BLaER1 treated with 17β-estradiol and CSF1 and Interleukin-3, amounts not matched to agents 10 nM and 100 nM (cell line): ENCODE measurements around the gene TTC39C.

Source experiments
- H3K27ac ChIP-seq, 11 experiments: shearing (Covaris generic); formaldehyde crosslinking; 2 replicates each; pipeline ENCODE4 v1.8.1; 2022
- H3K27me3 ChIP-seq, 11 experiments: shearing (Covaris generic); formaldehyde crosslinking; 2 replicates each; pipeline ENCODE4 v1.8.1; 2022
- H3K36me3 ChIP-seq, 11 experiments: shearing (Covaris generic); formaldehyde crosslinking; 2 replicates each; pipeline ENCODE4 v1.8.1; 2022
- H3K4me1 ChIP-seq, 10 experiments: shearing (Covaris generic); formaldehyde crosslinking; 2 replicates each; pipeline ENCODE4 v1.8.1; 2022
- H3K4me2 ChIP-seq, 11 experiments: shearing (Covaris generic); formaldehyde crosslinking; 2 replicates each; pipeline ENCODE4 v1.8.1; 2022
- H3K4me3 ChIP-seq, 10 experiments: shearing (Covaris generic); formaldehyde crosslinking; 2 replicates each; pipeline ENCODE4 v1.8.1; 2022
- H3K9ac ChIP-seq, 11 experiments: shearing (Covaris generic); formaldehyde crosslinking; 2 replicates each; pipeline ENCODE4 v1.8.1; 2022
- H3K9me3 ChIP-seq, 11 experiments: shearing (Covaris generic); formaldehyde crosslinking; replicated peaks in 1 of 11; 2 replicates each; pipeline ENCODE4 v1.8.1; 2022
- H4K20me1 ChIP-seq, 11 experiments: shearing (Covaris generic); formaldehyde crosslinking; 2 replicates each; pipeline ENCODE4 v1.8.1; 2022
- Cebpa-rat ChIP-seq, 11 experiments: shearing (Covaris generic); IDR thresholded peaks; 2 replicates each; pipeline ENCODE4 v1.8.1; 2022

TTC39C gene

DNA sequence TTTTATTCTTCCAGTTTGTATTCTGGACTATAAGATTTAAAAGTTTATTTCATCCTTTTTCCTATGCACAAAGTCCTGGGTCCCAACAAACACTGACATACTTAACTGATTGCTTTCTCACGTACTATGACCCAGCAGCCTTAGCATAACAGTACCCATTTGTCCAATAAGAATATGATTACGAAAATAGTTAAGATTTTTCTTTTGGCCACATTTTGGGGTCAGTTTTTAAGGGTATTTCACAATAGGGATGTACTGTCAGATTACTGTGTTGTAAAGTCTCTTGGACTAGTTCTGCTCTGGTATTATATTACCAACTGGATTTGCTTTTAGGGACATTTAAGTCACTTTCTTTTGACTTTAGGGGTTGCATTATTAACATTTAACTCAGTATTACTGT is 46.1 kb downstream of the TTC39C start:
- peaks cover 3 to 34% (median 15%) of the 10 kb centered on the region in 11 experiments; a peak in 15 of 22 replicates for H3K36me3 ChIP-seq
- H3K27ac ChIP-seq = no peak overlapping the region
- H3K9ac ChIP-seq = no peak overlapping the region
- peaks cover 5 to 25% (median 16%) of the 10 kb centered on the region in 11 experiments; a peak in 15 of 22 replicates for H3K9me3 ChIP-seq
- no peak overlapping the region for H3K4me3 ChIP-seq
- peaks cover 0 to 8% (median 5%) of the 10 kb centered on the region in 10 experiments; a peak in 10 of 20 replicates for H3K4me1 ChIP-seq
- peaks cover 0 to 95% (median 38%) of the 10 kb centered on the region in 11 experiments; a peak in 16 of 22 replicates for H4K20me1 ChIP-seq
- peak in 1 of 11 experiments; percentile 43; a peak in 2 of 22 replicates for TF ChIP-seq Cebpa-rat (IDR thresholded peaks at IDR 0.05)
- H3K4me2 ChIP-seq = no peak overlapping the region
- no peaks in the 10 kb centered on the region for H3K27me3 ChIP-seq

- Histone ChIP-seq H3K36me3 (peaks cover 8 to 44% (median 26%) of the 10 kb centered on the region in 11 experiments), H3K4me3 (no peak overlapping the region), H3K4me2 (no peak overlapping the region), H3K4me1 (peaks cover 0 to 15% (median 6%) of the 10 kb centered on the region in 10 experiments; a peak in 7 of 20 replicates), H3K27ac (no peak overlapping the region), H4K20me1 (peaks cover 0 to 95% (median 43%) of the 10 kb centered on the region in 11 experiments; a peak in 15 of 22 replicates), H3K9ac (no peak overlapping the region), H3K9me3 (peaks cover 0 to 18% (median 6%) of the 10 kb centered on the region in 11 experiments; a peak in 8 of 22 replicates), H3K27me3 (no peaks in the 10 kb centered on the region)
- no peak for TF ChIP-seq Cebpa-rat (IDR thresholded peaks at IDR 0.05)
These were observed 48.7 kb downstream of the TTC39C start for GRCh38 chr18:24063121-24063731.

DNA sequence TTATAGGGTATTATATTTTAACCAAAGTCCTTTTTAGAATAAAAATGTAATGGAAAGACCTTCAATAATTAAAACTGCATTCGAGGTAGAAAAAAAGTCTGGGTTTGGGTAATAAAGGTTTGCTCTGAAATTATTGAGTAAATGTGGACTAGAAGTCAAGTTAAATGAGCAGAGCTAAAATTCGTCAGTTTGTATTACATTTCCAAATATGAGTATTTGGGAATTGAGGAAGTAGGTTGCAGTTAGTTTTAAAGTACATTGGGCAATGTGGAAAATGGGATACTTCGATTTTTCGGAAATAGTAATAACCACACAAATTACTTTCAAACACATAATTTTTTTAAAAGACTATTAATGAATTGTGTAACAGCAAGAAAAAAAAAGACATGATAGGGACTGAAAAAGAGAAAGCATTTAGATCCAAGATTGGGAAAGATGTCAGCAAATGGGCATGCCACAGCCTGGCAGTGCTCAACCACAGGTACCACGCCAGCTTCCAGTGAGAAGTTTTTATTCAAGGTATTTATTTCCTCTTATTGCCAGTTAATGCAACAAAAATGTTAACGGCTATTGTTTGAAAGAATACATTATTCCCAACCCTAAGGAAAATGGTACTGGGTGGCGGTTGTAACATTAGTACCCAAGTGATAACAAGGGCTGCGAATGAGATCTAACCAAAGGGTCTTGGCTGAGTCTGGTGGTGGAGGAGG is 50.0 kb downstream of the TTC39C start:
- peaks cover 0 to 11% (median 0%) of the 10 kb centered on the region in 11 experiments; a peak in 3 of 22 replicates for H3K9me3 ChIP-seq
- no peaks in the 10 kb centered on the region for H3K27me3 ChIP-seq
- no peak overlapping the region for H3K27ac ChIP-seq
- TF ChIP-seq Cebpa-rat (IDR thresholded peaks at IDR 0.05) = no peak
- H3K36me3 ChIP-seq = peaks cover 8 to 46% (median 28%) of the 10 kb centered on the region in 11 experiments
- peaks cover 0 to 96% (median 44%) of the 10 kb centered on the region in 11 experiments; a peak in 15 of 22 replicates for H4K20me1 ChIP-seq
- no peak overlapping the region for H3K4me3 ChIP-seq
- H3K4me1 ChIP-seq = peaks cover 6 to 20% (median 15%) of the 10 kb centered on the region in 10 experiments; a peak in 16 of 20 replicates
- H3K4me2 ChIP-seq = no peak overlapping the region
- no peak overlapping the region for H3K9ac ChIP-seq

DNA sequence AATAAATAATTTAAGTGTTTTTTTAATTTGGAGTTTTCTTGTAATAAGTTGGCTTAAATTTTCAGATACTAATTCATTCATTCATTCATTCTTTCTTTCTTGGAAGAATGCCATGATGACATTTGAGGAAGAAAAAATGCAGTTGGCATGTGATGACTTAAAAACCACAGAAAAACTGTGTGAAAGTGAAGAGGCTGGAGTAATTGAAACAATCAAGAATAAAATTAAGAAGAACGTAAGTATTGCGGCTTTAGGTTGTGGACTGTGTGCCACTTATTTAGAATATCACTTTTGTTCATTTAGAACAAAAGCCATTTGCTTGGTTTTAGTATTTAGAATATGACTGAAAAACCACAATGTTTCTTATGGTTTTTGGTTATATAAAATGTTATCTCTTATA is 51.4 kb downstream of the TTC39C start:
- no peak for TF ChIP-seq Cebpa-rat (IDR thresholded peaks at IDR 0.05)
- Histone ChIP-seq H3K4me3 (no peak overlapping the region), H3K27ac (no peak overlapping the region), H4K20me1 (peaks cover 0 to 86% (median 44%) of the 10 kb centered on the region in 11 experiments; a peak in 15 of 22 replicates), H3K4me2 (no peak overlapping the region), H3K36me3 (peaks cover 8 to 57% (median 36%) of the 10 kb centered on the region in 11 experiments), H3K27me3 (no peaks in the 10 kb centered on the region), H3K4me1 (peaks cover 7 to 28% (median 18%) of the 10 kb centered on the region in 10 experiments; a peak in 16 of 20 replicates), H3K9ac (no peak overlapping the region), H3K9me3 (0 out of 22 replicates have a peak, but pooled peaks cover 0 to 4% (median 0%) of the 10 kb centered on the region in 11 experiments)

DNA sequence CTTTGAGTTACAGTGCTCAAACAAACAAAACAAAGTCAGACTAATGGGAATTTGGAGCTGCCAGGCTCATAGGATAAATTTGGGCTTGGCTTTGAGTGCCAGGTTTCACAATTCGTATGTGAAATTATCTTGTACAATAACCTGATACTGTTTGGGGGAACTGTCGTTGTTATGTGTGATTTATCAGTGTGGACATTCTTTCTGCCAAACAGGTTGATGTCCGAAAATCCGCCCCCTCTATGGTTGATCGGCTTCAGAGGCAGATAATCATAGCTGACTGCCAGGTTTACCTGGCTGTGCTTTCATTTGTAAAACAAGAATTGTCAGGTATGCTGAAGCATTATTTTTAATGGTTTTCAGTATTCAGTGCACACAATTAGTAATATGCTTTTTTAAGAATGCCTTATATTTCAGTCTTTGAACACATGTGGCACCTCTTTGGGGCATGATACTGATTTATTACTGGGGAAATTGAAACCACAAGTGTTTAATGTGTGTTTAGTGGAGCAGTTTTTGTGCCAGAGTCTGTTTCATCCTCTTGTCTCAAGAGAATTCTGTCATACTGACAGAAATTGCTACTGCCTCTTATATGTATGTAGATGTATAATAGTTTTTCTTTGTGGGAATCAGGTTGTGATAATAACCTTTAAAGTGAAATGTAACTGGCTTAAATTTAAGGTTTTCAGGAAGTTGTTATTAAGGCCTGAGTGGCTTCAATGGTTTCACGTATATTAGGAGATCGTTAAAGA is 54.6 kb downstream of the TTC39C start:
- no peaks in the 10 kb centered on the region for H3K27me3 ChIP-seq
- peak overlapping the region in 8 of 11 experiments; percentile 5 to 47 (median 28); a peak in 13 of 22 replicates for H3K4me2 ChIP-seq
- TF ChIP-seq Cebpa-rat (IDR thresholded peaks at IDR 0.05) = no peak

DNA sequence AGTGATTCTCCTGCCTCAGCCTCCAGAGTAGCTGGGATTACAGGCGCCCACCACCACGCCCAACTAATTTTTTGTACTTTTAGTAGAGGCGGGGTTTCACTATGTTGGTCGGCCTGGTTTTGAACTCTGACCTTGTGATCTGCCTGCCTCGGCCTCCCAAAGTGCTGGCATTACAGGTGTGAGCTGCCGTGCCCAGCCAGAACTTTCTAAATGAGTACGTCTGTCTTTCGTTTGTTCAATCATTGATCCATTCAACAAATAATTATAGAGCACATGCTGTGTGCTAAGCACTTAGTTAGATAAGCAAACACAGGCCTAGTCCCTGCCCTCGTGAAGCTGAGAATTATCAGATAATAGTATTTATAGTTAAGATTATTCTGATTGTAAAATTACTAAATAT is 56.5 kb downstream of the TTC39C start:
- H3K4me2 ChIP-seq = no peak overlapping the region
- H3K27ac ChIP-seq = no peak overlapping the region
- no peak for TF ChIP-seq Cebpa-rat (IDR thresholded peaks at IDR 0.05)
- no peaks in the 10 kb centered on the region for H3K27me3 ChIP-seq
- peaks cover 0 to 16% (median 8%) of the 10 kb centered on the region in 11 experiments; a peak in 13 of 22 replicates for H3K9me3 ChIP-seq
- no peak overlapping the region for H3K4me3 ChIP-seq
- H3K4me1 ChIP-seq = peaks cover 12 to 28% (median 19%) of the 10 kb centered on the region in 10 experiments; a peak in 19 of 20 replicates
- no peak overlapping the region for H3K9ac ChIP-seq
- H3K36me3 ChIP-seq = peaks cover 32 to 90% (median 71%) of the 10 kb centered on the region in 11 experiments
- peaks cover 0 to 38% (median 19%) of the 10 kb centered on the region in 11 experiments; a peak in 10 of 22 replicates for H4K20me1 ChIP-seq

More for the DNA sequence above, 54.6 kb downstream of the TTC39C start:
- Histone ChIP-seq H4K20me1 (peaks cover 0 to 56% (median 23%) of the 10 kb centered on the region in 11 experiments; a peak in 13 of 22 replicates), H3K9me3 (peaks cover 0 to 13% (median 7%) of the 10 kb centered on the region in 11 experiments; a peak in 13 of 22 replicates), H3K9ac (no peak overlapping the region), H3K36me3 (peaks cover 29 to 85% (median 65%) of the 10 kb centered on the region in 11 experiments), H3K4me1 (peaks cover 6 to 28% (median 14%) of the 10 kb centered on the region in 10 experiments; a peak in 15 of 20 replicates), H3K27ac (no peak overlapping the region), H3K4me3 (no peak overlapping the region)

- peaks cover 0 to 16% (median 8%) of the 10 kb centered on the region in 11 experiments; a peak in 13 of 22 replicates for H3K9me3 ChIP-seq
These were observed 57.2 kb downstream of the TTC39C start for GRCh38 chr18:24071779-24072178.

DNA sequence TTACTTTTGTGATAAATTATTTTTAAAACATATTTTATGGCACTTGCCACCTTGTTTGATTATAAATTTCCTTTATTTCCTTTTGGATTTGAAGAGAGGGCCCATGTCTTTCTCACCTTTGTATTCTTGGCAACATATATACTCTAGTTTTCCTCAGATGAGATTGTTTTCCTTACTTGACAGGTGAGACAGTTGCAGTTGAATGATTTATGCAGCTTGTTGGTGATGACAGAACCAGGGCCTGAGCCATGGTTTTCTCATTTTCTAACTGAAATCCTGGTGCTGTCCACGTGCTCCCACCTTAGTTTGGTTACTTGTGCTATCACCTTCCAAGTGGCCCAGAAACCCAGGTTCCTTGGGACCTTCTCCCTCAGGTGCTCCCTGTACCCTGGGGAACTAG is 58.2 kb downstream of the TTC39C start:
- Histone ChIP-seq H4K20me1 (peaks cover 0 to 28% (median 13%) of the 10 kb centered on the region in 11 experiments; a peak in 10 of 22 replicates), H3K4me1 (peaks cover 9 to 27% (median 17%) of the 10 kb centered on the region in 10 experiments; a peak in 19 of 20 replicates), H3K4me2 (no peak overlapping the region), H3K27me3 (no peaks in the 10 kb centered on the region), H3K9ac (no peak overlapping the region), H3K4me3 (no peak overlapping the region), H3K36me3 (peaks cover 25 to 89% (median 62%) of the 10 kb centered on the region in 11 experiments), H3K27ac (no peak overlapping the region), H3K9me3 (peaks cover 0 to 16% (median 8%) of the 10 kb centered on the region in 11 experiments; a peak in 13 of 22 replicates)
- no peak for TF ChIP-seq Cebpa-rat (IDR thresholded peaks at IDR 0.05)

More at GRCh38 chr18:24071779-24072178, 57.2 kb downstream of the TTC39C start:
- no peaks in the 10 kb centered on the region for H3K27me3 ChIP-seq
- TF ChIP-seq Cebpa-rat (IDR thresholded peaks at IDR 0.05) = no peak
- no peak overlapping the region for H3K4me2 ChIP-seq
- H3K27ac ChIP-seq = no peak overlapping the region
- H3K4me1 ChIP-seq = peaks cover 9 to 28% (median 20%) of the 10 kb centered on the region in 10 experiments; a peak in 19 of 20 replicates
- no peak overlapping the region for H3K4me3 ChIP-seq
- H3K9ac ChIP-seq = no peak overlapping the region
- H3K36me3 ChIP-seq = peaks cover 32 to 89% (median 69%) of the 10 kb centered on the region in 11 experiments
- peaks cover 0 to 31% (median 17%) of the 10 kb centered on the region in 11 experiments; a peak in 10 of 22 replicates for H4K20me1 ChIP-seq
